ENCODE measurements around the gene TRIO.
"Not testable (repeated sequence)": the region's sequence is repeated elsewhere in the genome, so short reads cannot be mapped to it uniquely, and the experiment has no call there.

Gene TRIO

GRCh38 chr5:14189680-14190079 is 46.5 kb downstream of the TRIO start:
- DNase-seq = no peak

GRCh38 chr5:14190194-14191164 is 47.3 kb downstream of the TRIO start:
- no peak for DNase-seq

DNA sequence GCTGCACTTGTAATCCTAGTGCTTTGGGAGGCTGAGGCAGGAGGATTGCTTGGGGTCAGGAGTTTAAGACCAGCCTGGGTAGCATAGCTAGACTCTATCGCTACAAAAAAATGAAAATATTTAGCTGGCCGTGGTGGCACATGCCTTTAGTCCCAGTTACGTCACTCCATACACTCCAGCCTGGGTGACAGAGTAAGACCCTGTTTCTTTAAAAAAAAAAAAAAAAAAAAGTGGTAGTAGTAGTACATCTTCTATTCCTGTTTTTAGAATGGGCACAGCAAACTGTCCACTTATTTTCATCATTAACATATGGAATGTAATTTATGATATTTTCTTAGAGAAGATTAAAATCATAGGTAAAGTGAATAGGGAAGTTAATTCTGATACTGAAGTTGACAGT is 48.2 kb downstream of the TRIO start:
- DNase-seq = no peak

DNA sequence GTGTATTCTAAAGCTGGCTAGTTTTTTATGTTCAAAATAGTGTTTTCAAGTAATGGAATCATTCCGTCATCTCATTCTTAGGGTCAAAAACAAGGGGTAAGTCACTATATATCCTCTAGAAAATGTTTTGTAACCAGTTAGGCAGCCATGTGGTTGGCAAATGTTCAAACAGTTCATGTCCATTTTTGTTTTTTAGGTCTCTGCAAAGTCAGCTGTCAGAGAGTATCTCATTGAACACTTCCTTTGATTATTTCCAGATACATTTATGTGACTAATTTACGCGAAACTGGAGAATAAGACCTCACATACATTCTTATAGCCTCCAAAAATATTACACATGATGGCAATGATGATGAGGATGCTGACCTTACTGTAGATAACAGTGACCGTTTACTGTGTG is 50.4 kb downstream of the TRIO start:
- no peak for DNase-seq

DNA sequence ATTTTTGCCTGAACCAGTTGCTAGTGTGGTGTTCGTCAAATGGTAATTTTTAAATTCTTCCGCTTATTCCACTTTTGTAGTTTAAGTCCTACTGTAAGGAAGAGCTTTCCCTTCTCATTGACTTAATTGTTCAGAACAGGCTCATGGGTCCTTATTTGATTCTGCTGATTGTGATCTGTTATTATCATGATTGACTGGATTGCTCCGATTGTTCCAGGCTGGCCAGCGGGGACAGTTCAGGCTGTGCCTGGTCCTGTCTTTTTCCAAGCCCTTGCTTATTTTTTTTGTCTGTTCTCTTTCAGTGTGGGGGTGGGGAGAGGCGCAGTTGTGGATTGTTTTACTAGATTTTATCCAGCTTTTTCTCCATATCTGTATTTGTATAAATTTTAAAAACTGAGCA is 52.4 kb downstream of the TRIO start:
- DNase-seq = no peak

DNA sequence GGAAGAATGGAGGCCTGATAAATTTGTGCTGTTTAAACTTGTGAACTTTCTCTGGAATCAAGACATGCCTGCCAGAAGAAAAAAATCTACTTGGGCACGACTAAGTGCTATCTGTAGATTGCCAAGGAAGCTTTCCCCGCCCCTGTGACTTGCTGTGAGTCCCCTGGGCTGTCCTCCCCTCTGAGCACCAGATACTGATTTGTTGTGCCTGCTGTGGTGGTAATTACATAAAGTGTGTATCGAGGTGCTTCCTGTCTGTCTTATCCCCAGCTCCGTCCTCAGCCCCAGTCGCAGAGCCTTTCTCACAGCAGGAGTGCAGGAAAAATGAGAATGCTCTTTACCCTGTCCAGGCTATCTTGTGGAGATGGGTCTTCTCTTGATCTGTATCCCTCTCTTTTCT is 53.9 kb downstream of the TRIO start:
- DNase-seq = no peak

DNA sequence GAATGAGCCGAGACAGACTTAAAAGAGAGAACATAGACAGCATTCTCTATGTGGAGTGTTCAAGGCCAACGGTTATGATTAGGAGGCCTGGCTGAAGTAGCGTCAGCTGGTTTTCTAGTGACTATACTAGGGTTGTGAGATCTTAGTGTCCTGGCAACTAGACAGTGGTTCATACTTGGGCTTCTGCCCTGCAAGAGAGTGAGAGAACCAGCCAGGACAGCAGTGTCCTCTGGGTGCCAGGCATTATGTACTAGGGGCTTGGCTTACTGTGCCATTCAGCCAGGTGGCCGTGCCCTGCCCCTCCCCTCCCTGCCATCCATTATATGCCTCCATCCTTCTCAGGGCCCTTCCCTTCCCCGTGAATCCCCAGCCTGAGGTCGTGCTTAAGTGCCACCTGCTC is 56.8 kb downstream of the TRIO start:
- no peak for DNase-seq

DNA sequence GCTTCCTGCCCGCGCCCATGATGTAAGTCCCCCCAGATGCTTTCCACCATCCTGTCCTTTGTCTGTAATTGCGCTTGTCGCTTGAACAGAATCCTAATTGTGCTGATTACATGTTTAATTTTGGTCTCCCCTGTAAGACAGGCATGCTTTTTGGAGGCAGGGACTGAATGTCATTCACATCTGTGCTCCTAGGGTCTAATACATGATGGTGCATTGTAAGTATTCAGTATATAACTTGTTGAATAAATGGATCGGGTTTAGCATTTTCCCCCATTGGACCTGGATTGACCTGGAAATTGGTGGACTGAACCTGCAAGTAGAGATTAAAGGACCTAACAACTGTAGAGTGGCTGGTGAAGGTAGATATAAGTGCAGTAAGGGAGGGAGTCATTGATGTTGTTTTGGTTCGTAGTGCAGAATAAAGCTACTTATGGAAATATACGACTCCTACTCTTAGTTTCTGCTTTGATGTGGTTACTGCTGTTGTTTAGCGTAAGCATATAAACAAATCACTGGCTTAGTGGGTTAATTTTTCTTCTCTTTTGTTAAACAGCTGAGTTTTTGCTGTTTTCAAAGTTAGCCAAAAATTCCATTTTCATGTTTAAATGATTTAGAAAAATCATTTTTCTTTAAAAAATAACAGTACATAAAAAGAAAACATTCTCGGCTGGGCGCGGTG is 57.3 kb downstream of the TRIO start:
- no peak for DNase-seq

GRCh38 chr5:14201325-14202045 is 58.3 kb downstream of the TRIO start:
- DNase-seq = no peak

DNA sequence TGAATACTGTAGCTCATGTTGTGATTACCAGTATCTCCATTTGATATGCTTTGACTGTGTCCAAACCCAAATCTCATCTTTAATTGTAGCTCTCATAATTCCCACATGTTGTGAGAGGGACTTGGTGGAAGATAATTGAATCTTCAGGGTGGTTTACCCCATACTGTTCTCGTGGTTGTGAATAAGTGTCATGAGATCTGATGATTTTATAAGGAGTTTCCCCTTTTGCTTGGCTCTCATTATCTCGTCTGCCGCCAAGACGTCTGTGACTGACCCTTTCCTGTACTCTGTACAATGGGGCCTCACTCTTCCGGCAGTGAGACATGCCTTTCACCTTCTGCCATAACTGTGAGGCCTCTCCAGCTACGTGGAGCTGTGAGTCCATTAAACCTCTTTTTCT is 59.3 kb downstream of the TRIO start:
- DNase-seq = peak; percentile 72

DNA sequence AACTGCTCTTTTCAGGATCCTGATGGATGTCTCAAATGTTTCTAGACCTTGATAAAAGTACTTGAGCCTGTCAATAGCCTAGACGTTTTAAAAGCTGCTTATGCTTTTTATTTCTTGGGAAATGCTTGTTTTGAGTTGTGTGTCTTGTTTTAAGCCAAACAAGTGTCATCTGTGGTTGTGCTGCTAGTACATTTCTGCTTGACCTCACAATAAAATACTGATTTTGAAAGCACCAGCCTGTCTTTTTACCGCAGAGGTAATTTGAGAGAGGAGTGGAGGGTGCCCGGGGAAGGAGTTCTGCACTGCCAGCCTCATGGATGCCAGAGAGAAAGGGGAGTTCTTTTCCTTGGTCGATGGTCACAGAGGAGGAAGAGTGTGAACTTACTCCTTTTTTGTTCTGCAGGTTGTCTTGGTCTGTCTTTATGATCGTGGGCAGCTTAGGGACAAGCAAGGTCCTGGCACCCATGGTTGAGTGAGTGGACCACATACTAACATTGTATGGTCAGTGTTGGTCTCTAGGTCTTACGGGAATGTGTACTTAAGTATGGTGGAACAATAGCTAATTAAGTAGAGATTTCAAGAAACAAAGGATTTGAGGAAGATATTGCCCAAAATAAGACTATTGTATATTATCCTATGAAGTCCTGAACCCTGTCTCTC is 61.0 kb downstream of the TRIO start:
- DNase-seq = no peak

DNA sequence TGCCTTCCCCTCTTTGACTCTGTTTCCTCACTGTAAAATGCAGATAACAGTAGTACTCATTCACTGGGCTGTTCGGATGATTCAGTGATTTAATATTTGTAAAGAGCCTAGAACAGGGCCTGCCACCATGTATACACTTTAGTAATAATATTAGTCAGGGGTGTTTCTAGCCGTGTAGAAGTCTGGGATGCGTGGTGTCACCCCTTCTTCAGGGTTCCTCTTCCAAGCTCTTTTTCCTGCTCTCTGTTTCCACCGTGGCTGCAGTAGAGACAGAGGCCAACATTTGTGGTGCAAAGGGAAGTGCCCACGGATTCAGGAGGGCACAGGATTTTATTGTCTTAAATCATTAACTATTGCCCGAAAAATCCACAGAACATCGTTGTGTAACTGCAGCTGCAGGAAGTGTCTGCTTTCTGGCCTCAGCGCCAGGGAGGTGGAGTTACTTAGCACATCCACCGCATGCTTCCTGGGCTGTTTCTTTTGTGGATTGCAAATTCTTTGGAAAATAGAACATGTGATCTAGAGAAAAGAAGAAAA is 61.7 kb downstream of the TRIO start:
- peak; percentile 40 for DNase-seq

DNA sequence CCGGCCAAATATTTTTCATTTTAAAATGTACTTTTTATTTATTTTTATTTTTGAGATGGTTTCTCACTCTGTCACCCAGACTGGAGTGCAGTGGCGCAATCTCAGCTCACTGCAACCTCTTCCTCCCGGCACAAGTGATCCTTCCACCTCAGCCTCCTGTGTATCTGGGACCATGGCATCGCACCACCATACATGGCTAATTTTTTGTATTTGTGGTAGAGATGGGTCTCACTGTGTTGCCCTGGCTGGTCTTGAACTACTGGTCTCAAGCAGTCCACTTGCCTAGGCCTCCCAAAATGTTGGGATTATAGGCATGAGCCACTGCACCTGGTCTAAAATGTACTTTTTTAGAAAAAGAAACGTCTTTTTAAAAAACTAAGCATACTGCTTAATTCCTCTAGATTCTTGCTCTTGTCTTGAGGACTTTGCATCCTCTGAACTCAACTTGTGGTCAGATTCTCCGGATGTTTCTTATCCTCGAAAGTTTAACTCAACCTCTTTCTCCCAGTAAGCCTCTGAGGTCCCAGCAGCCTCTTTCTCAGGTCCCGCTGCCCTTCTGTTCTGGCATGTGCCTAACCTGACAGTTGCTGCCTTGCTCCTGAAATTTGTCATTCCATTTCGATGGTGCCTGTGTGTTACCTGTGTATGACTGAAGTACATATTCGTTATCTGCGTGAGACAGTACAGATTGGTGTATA is 63.0 kb downstream of the TRIO start:
- no peak for DNase-seq

DNA sequence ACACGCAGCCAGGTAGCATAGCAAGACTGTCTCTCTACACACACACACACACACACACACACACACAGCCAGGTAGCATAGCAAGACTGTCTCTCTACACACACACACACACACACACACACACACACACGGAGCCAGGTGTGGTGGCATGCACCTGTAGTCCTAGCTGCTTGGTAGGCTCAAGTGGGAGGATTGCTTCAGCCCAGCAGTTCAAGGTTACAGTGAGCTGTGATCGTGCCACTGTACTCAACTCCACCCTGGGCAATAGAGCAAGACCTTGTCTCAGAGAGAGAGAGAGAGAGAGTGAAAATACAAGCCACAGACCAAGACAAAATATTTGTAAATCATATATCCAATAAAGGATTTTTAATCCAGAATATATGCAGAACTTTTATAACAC is 64.3 kb downstream of the TRIO start:
- DNase-seq = not testable (repeated sequence)

DNA sequence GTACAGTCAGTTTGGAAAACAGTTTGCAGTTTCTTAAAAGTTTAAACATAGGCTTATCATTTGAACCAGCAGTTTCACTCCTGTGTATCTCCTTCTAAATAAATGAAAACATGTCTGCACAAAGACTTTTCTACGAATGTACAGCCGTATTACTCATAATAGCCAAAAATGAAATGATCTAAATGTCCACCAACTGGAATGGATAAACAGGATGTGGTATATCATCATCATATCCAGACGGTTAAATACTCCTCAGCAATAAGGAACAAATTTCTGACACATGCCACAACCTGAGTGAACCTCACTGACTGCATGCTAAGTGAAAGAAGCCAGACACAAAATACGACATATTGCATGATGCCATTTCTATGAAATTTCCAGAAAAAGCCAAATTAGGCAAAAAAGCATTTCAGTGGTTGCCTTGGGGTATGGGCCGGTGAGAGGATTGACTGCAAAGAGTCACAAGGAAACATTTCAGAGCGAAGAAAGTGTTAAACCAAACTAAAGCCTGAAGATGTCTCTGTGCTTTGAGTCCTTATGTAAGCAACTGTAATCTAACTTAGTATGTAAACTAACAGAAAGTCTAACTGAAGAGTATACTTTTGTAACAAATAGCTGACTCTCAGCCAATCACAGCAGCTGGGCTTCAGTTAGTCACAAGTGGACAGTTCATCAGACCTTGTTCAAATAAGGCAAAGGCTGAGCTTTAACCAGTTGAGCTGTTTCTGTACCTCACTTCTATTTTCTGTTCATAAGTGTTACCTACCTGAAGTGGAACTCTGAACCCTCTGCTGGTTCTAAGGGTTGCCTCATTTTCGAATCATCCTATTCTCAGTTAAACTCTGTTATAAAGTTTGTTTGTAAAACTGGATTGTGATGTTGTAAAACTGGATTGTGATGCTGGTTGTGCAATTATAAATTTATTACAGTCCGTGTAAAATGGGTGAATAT is 65.2 kb downstream of the TRIO start:
- no peak for DNase-seq

GRCh38 chr5:14209222-14209822 is 66.2 kb downstream of the TRIO start:
- DNase-seq = no peak

DNA sequence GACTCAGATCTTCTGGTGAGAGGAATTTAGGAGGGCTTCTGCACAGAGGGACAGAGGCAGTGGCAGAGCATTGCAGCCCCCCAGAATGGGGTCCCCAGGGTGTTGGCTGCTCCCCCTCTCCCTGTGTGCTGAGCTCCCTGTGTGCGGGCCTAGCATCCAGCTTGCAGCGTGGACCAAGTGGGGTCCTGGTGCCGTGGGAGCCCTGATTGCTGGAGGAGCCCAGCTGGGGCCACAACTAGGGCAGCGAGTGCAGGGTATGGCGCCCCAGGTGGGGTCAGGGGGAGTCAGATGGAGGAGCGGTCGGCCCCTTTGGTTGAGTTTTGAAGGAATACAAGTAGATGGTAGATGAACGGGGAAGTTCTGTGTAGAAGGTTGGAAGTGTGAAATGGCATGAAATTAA is 66.7 kb downstream of the TRIO start:
- no peak for DNase-seq

GRCh38 chr5:14210729-14211128 is 67.6 kb downstream of the TRIO start:
- no peak for DNase-seq

DNA sequence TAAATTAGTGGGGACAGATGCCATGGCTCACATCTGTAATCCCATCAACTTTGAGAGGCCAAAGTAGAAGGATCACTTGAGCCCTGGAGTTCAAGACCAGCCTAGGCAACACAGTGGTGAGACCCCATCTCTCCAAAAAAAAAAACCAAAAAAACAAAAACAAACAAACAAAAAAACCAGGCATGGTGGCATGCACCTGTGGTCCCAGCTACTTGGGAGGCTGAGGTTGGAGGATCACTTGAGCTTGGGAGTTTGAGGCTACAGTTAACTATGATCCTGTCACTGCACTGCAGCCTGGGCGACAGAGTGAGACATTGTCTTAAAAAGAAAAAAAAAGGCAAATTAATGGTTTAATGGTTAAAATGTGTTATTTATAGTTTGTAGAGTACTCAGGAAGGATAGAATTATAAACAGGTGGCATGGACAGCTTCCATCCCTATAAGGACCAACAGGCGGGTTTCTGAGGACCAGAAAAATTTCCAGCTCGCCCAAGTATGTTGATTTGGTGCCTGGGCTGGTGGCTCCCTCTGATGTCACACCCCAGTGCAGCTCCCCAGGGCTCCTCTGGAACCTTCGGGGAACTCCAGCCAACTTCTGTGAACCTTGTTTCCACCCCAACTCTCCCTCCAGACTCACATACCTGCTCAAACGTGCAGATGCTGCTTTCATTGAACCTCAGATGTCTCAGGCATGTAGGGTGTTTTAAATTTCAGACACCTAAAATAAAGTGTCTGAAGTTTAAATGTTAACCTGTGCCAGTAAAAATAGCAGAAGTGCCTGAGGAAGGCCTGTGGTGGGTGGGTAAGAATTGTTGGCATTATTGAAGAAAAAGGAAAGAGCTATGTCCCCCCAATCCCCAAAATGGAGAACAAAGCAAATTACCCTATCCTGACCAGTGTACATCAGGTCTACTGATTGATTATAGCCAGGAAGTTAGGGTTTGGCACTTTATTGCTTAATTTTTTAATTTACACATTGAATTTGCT is 69.0 kb downstream of the TRIO start:
- DNase-seq = no peak

All from KG1 (cell line).